ENCODE measurements around the gene EPRS1.
A peak's percentile ranks its signal among the peaks of the same experiment; 100 is the strongest.
"Not testable (repeated sequence)": the region's sequence is repeated elsewhere in the genome, so short reads cannot be mapped to it uniquely, and the experiment has no call there.

EPRS1 gene

DNA sequence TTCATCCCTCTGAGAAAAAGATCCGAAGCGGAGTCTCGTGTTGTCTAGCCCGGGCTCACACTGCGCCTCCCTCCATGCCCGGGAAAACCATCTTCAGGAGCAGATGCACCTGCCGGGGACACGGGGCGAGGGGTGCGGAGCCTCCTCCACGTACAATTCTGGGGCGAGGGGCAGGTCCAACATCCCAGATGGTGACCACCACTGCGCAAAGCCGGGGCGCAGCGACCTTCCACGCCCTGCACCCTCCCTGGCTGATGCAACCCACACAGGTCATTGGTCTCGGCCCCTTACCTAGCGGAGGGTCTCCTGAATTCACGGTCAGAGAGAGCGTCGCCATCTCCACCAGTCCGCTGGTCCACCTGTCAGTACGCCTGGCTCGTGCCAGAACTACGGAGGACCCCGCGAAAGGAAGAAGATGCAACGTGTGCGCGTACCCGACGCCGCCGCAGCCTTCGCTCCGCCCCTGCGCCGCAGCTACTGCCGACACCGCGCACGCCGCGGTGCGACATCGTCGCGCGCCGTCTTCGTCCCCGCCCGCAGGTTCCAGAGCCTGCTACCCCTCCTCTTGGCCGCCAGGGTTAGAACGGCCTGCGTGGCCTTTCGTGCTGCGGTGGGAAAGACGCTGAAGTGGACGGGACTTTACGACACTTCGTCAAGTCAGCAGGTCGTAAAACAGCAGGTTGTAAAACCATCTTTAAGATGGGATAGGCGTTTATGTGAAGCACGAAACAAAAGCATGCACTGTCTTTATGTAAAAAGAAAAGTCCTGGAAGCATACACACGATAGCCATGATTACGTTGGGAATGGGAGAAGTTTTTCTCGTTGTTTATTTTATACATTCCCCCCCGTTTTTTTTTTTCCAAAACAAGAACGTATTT is at the start of gene EPRS1:
Gene EPRS1 (minus strand): TSS at position 454 of the 879 bp plus-strand sequence. CDS start 117 bp downstream, at position 337.
- DNase-seq: peak; percentile 98

DNA sequence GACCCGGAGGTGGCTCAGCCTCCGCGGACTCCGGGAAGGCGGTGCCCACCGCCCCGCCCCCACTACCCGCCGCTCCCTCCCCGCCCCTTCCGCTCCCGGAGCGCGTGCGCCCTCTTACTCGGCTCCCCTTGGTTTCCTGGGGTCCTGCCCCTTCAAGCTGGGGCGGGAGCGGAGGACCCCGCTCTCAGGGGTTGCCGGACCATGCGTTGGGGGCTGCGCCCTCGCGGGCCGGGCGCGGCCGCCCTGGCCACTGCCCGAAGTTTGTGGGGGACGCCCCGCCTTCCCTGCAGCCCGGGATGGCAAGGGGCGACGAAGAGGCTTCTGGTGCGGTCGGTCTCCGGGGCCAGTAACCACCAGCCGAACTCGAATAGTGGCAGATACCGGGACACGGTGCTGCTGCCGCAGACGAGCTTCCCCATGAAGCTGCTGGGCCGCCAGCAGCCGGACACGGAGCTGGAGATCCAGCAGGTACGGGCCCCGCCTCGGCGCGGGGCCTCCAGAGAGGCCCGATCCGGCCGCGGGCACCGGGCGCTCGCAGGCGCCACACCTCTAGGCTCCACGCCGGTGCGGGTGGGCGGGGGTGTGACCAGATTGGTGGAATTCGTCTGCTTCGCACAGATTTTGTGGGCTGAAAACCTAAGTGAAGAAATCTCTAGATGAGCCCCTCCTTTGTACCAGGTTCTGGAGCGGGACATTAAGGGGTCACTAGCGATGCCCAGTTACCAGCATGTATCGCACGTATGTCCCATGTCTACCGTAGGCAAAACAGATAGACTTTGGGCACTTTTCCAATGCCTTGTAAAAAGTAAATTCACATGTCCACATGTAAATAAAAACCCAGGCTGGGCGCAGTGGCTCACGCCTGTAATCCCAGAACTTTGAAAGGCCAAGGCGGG is 48.0 kb upstream of the EPRS1 start, which contains the start of gene IARS2:
Gene IARS2 (plus strand): TSS at position 117 of the 896 bp plus-strand sequence. CDS start 85 bp downstream, at position 202.
- peak; percentile 26 for DNase-seq

GRCh38 chr1:220093361-220094015 is 47.2 kb upstream of the EPRS1 start:
- DNase-seq: no peak

- no peak for DNase-seq
Observed at GRCh38 chr1:220092694-220093093, 46.4 kb upstream of the EPRS1 start.

GRCh38 chr1:220089650-220090556 is 43.6 kb upstream of the EPRS1 start, which contains the start of gene BPNT1:
Gene BPNT1 (minus strand): TSS chr1:220089788. CDS start chr1:220079846, 9,942 bp downstream.
- peak; percentile 94 for DNase-seq

GRCh38 chr1:220086261-220086686 is 40.0 kb upstream of the EPRS1 start:
- not testable (repeated sequence) for DNase-seq

DNA sequence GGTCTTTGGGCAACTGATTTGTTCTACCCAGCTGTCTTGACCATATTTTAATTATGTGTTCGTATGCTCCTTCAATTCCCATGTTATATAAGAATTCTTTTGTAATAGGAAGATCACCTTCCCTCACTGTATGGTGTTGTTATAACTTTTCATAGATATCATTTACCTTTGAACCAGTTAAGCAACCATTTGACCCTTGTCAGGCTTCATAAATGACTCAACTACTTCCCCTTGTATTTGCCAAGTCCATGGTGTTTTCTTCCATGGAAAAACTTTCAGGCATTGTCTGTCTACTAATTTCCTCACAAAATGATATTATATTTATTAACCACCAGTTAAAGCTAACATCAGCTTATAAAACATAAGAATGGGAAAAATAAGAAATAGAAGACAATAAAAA is 38.2 kb upstream of the EPRS1 start:
- no peak for DNase-seq

DNA sequence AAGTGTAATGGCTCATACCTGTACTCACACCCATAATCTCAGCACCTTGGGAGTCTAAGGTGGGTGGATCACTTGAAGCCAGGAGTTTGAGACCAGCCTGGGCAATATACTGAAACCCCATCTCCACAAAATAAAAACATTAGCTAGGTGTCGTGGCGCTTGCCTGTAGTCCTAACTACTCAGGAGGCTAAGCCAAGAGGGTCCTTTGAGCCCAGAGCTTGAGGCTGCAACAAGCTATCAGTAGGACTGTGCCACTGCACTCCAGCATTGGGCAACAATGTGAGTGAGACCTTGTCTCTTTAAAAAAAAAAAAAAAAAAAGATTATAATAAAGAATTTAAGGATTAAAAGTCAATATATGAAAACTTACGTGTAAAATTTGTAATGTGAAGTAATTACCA is 31.6 kb upstream of the EPRS1 start:
- no peak for DNase-seq

- no peak for DNase-seq
Observed at GRCh38 chr1:220076861-220077762, 30.8 kb upstream of the EPRS1 start.

GRCh38 chr1:220067269-220068204 is 21.2 kb upstream of the EPRS1 start:
- DNase-seq: no peak

- DNase-seq: no peak
Observed at GRCh38 chr1:220062629-220063028, 16.3 kb upstream of the EPRS1 start.

- no peak for DNase-seq
Observed at GRCh38 chr1:220060876-220061275, 14.6 kb upstream of the EPRS1 start.

- no peak for DNase-seq
Observed at GRCh38 chr1:220056374-220056773, 10.1 kb upstream of the EPRS1 start.

GRCh38 chr1:220045356-220046051 is 801 bp downstream of the EPRS1 start:
- DNase-seq: no peak

GRCh38 chr1:220044678-220045355 is 1.5 kb downstream of the EPRS1 start:
- no peak for DNase-seq

GRCh38 chr1:220043646-220044045 is 2.7 kb downstream of the EPRS1 start:
- DNase-seq: no peak

GRCh38 chr1:220040028-220040596 is 6.2 kb downstream of the EPRS1 start:
- DNase-seq: no peak

DNA sequence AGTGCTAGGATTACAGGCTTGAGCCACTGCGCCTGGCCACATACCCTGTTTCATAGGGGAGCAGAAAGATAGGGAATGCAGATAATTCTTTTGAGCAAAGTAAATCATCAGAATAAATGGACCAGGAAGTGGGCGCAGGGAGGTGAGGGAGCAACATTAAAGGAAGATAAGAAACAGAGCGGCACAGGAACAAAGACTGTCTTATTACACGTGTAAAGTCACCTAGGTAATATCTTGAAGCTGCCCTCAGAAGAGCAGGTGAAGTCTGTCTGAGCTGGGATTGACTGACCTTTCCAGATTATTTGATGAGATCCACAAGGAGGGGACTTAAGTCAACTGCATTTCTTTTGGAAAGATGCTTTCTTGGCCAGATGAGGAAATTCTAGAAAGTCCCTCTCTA is 7.7 kb downstream of the EPRS1 start:
- no peak for DNase-seq

All from SIG-M5 (cell line).